Measurements from ENCODE around the gene ADARB2.

ADARB2 gene

DNA sequence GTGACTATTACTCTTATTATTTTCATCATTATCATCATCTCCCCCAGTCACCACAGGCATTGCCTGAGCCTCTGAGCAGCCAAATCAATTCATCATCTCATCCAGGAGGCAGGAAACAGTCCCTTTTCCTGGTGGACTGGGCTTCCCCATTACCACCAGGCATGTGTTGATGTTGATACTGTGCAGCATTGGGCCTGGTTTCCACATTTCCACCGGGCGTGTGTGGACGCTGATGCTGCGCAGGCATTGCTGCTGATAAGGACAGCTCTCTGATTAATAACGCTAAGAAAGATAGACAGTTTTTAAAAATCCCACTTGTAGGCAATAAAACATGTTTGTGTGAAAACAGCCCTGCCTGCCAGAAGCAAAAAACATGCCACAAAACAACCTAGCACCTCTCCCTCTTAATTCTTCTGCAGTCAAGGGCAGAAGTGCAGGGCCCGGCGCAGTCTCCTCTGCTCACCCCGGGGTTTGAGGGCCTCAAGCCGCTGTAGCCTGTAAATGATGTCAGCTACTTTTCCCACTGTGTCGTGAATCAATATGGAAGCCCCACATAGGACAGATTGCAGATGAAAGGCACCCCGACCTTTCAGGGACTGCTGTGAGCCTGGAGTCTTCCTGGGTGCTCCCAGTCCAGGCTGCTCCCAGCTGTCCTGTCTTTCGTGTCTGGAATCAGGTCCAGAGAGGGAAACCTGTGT, 465.1 kb downstream of the ADARB2 start:
- no peak for TF ChIP-seq YY1 (IDR thresholded peaks at IDR 0.05; ENCODE audit: low read depth)
- TF ChIP-seq, protein P1, sequence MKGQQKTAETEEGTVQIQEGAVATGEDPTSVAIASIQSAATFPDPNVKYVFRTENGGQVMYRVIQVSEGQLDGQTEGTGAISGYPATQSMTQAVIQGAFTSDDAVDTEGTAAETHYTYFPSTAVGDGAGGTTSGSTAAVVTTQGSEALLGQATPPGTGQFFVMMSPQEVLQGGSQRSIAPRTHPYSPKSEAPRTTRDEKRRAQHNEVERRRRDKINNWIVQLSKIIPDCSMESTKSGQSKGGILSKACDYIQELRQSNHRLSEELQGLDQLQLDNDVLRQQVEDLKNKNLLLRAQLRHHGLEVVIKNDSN (IDR thresholded peaks at IDR 0.05) = no peak
- no peak for TF ChIP-seq RAD21 (IDR thresholded peaks at IDR 0.05; ENCODE audit: low read depth)

DNA sequence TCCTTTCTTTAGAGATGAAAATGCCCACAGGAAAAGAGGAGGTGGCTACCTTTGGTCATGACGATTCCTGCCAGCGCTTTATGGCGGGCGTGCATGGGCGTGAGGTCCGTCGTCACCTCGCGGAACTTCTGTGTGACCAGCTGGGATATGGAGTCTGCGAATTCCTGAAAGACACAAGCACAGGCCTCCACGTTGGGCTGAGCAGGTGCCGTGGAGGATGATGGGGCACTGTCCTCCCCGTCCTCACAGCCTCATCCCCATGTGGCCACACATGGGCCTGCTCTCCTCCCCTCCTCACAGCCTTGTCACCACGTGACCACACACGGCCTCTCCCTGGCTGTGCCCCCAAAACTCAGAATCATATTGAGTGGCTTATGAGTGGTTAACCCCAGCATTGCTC, 466.4 kb downstream of the ADARB2 start:
- TF ChIP-seq EGR1 (IDR thresholded peaks at IDR 0.05) (no peak), YY1 (IDR thresholded peaks at IDR 0.05; ENCODE audit: low read depth) (no peak), CREB1 (IDR thresholded peaks at IDR 0.05; ENCODE audit: low read depth) (no peak), FOXM1 (IDR thresholded peaks at IDR 0.05; ENCODE audit: borderline replicate concordance, low read depth) (no peak), NFIC (IDR thresholded peaks at IDR 0.05) (no peak), TAF1 (IDR thresholded peaks at IDR 0.05; ENCODE audit: low read depth) (no peak), TEAD4 (IDR thresholded peaks at IDR 0.05) (no peak), RAD21 (IDR thresholded peaks at IDR 0.05; ENCODE audit: low read depth) (no peak)
- TF ChIP-seq, protein P2, sequence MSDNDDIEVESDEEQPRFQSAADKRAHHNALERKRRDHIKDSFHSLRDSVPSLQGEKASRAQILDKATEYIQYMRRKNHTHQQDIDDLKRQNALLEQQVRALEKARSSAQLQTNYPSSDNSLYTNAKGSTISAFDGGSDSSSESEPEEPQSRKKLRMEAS (IDR thresholded peaks at IDR 0.05) = no peak
- TF ChIP-seq, protein P1 (IDR thresholded peaks at IDR 0.05) = no peak

DNA sequence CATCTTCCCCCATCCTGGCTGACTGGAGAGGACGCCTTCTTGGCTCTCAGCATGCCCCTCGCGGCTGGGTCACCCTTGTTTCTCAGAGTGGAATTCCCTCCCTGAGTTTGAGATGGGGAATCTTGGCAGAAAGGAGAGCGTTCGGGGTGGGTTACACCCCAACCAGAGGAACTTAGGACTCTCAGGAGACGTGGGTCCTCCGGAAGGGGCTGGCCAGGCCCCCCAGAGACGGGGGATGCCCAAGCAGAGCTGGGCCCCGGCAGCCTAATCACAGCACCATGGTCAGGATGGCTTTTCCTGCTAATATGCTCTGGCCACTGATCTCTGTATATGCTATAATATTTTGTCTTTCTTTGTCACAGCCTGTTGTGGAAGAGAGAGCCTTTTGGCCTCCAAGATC, 466.8 kb downstream of the ADARB2 start:
- TF ChIP-seq ZBTB7A (IDR thresholded peaks at IDR 0.05; ENCODE audit: low read depth) (no peak), TAF1 (IDR thresholded peaks at IDR 0.05; ENCODE audit: low read depth) (no peak), EGR1 (IDR thresholded peaks at IDR 0.05) (no peak), EP300 (IDR thresholded peaks at IDR 0.05; ENCODE audit: borderline replicate concordance) (no peak), RAD21 (IDR thresholded peaks at IDR 0.05; ENCODE audit: low read depth) (no peak), CEBPB (IDR thresholded peaks at IDR 0.05) (no peak), YY1 (IDR thresholded peaks at IDR 0.05; ENCODE audit: low read depth) (no peak), TEAD4 (IDR thresholded peaks at IDR 0.05) (no peak), TCF12 (IDR thresholded peaks at IDR 0.05; ENCODE audit: low read depth) (no peak)
- TF ChIP-seq, protein P3, sequence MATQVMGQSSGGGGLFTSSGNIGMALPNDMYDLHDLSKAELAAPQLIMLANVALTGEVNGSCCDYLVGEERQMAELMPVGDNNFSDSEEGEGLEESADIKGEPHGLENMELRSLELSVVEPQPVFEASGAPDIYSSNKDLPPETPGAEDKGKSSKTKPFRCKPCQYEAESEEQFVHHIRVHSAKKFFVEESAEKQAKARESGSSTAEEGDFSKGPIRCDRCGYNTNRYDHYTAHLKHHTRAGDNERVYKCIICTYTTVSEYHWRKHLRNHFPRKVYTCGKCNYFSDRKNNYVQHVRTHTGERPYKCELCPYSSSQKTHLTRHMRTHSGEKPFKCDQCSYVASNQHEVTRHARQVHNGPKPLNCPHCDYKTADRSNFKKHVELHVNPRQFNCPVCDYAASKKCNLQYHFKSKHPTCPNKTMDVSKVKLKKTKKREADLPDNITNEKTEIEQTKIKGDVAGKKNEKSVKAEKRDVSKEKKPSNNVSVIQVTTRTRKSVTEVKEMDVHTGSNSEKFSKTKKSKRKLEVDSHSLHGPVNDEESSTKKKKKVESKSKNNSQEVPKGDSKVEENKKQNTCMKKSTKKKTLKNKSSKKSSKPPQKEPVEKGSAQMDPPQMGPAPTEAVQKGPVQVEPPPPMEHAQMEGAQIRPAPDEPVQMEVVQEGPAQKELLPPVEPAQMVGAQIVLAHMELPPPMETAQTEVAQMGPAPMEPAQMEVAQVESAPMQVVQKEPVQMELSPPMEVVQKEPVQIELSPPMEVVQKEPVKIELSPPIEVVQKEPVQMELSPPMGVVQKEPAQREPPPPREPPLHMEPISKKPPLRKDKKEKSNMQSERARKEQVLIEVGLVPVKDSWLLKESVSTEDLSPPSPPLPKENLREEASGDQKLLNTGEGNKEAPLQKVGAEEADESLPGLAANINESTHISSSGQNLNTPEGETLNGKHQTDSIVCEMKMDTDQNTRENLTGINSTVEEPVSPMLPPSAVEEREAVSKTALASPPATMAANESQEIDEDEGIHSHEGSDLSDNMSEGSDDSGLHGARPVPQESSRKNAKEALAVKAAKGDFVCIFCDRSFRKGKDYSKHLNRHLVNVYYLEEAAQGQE (IDR thresholded peaks at IDR 0.05; ENCODE audit: low read depth) = no peak
- TF ChIP-seq, protein P2 (IDR thresholded peaks at IDR 0.05) = no peak

DNA sequence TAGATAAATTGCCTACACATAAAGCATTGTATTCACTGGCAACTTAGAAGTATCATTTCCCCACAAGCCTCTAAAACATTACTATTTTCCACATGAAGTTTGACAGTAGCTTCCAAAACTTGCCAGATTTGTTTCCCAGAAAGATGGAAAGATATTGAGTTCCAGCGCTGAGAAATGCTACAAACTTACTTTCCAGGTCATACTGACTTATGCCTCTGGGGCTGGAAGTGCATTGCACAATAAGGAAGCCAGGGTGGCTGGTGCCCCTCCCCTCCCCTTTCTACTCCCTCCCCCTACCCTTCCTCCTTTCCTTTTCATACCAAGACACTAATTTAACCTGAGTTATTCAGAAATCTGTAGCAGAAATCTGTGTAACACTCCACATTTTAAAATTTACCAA, 468.5 kb downstream of the ADARB2 start:
- no peak for TF ChIP-seq CEBPB (IDR thresholded peaks at IDR 0.05)
- no peak for TF ChIP-seq TEAD4 (IDR thresholded peaks at IDR 0.05)
- no peak for TF ChIP-seq TAF1 (IDR thresholded peaks at IDR 0.05; ENCODE audit: low read depth)
- no peak for TF ChIP-seq NFIC (IDR thresholded peaks at IDR 0.05)
- TF ChIP-seq TCF12 (IDR thresholded peaks at IDR 0.05; ENCODE audit: low read depth) = no peak
- TF ChIP-seq ZBTB7A (IDR thresholded peaks at IDR 0.05; ENCODE audit: low read depth) = no peak
- TF ChIP-seq EGR1 (IDR thresholded peaks at IDR 0.05) = no peak
- TF ChIP-seq, protein P1 (IDR thresholded peaks at IDR 0.05) = no peak
- TF ChIP-seq, protein P2 (IDR thresholded peaks at IDR 0.05) = no peak
- TF ChIP-seq YY1 (IDR thresholded peaks at IDR 0.05; ENCODE audit: low read depth) = no peak
- TF ChIP-seq CREB1 (IDR thresholded peaks at IDR 0.05; ENCODE audit: low read depth) = no peak
- no peak for TF ChIP-seq RAD21 (IDR thresholded peaks at IDR 0.05; ENCODE audit: low read depth)
- TF ChIP-seq FOXM1 (IDR thresholded peaks at IDR 0.05; ENCODE audit: borderline replicate concordance, low read depth) = no peak
- TF ChIP-seq, protein P3 (IDR thresholded peaks at IDR 0.05; ENCODE audit: low read depth) = no peak
- TF ChIP-seq EP300 (IDR thresholded peaks at IDR 0.05; ENCODE audit: borderline replicate concordance) = no peak

DNA sequence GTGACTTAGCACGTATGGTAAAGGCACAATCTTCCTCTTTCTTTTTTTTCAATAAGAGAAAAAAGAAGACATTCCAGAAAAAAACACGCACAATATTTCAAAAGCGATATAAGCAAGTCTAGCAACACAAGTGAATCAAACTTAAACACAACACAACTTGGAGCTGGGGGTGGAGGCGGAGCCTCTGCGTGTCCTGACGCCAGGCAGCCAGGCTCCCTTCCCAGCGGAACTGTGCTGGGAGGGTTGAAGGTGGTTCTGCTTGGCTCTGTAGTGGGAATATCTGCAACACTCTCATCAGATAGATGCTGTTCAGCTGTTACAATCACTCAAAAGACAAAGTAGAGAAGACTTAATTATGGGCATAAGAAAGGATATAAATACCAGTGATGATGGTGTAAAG, 469.8 kb downstream of the ADARB2 start:
- TF ChIP-seq EP300 (IDR thresholded peaks at IDR 0.05; ENCODE audit: borderline replicate concordance) = no peak
- no peak for TF ChIP-seq RAD21 (IDR thresholded peaks at IDR 0.05; ENCODE audit: low read depth)
- TF ChIP-seq, protein P3 (IDR thresholded peaks at IDR 0.05; ENCODE audit: low read depth) = no peak
- TF ChIP-seq, protein P2 (IDR thresholded peaks at IDR 0.05) = no peak
- no peak for TF ChIP-seq CEBPB (IDR thresholded peaks at IDR 0.05)

All from Ishikawa (cell line).